Dendritic cell treated with granulocyte-macrophage colony-stimulating factor and Interleukin-4, amounts not matched to agents 40 ng/mL and 50 ng/mL, for 4 days (primary cell): ENCODE measurements around the gene PPFIBP2.

Source experiments
- H3K27ac Mint-ChIP-seq: one replicate; pipeline ENCODE4 v1.8.0; 2022; ENCODE audit warnings: mild to moderate bottlenecking, mixed read lengths
- H3K27me3 Mint-ChIP-seq: one replicate; pipeline ENCODE4 v1.8.0; 2022; ENCODE audit warnings: mild to moderate bottlenecking, mixed read lengths
- H3K36me3 Mint-ChIP-seq: one replicate; pipeline ENCODE4 v1.8.0; 2022; ENCODE audit warnings: low read depth, mixed read lengths
- H3K4me1 Mint-ChIP-seq: one replicate; pipeline ENCODE4 v1.8.0; 2022; ENCODE audit warnings: low read depth, mixed read lengths
- H3K4me3 Mint-ChIP-seq: one replicate; pipeline ENCODE4 v1.8.0; 2022; ENCODE audit warnings: mild to moderate bottlenecking, moderate library complexity, mixed read lengths
- H3K9me3 Mint-ChIP-seq: one replicate; pipeline ENCODE4 v1.8.0; 2022; ENCODE audit warnings: mixed read lengths
- intact Hi-C: fragments of 100-400 bp; cut with micrococcal nuclease; formaldehyde crosslinking; loops from one replicate; pipeline ENCODE4 v1.15.0; 2022

PPFIBP2 gene

GRCh38 chr11:7559398-7560283, 45.8 kb downstream of the PPFIBP2 start:
- intact Hi-C loops, result no loop called here
- Mint-ChIP-seq H3K4me3 (no peak overlapping the region), H3K36me3 (peaks cover 59% of the 10 kb centered on the region), H3K9me3 (no peaks in the 10 kb centered on the region), H3K4me1 (peaks cover 26% of the 10 kb centered on the region), H3K27me3 (no peaks in the 10 kb centered on the region), H3K27ac (no peak overlapping the region)

- intact Hi-C loops, result no loop called here
- Mint-ChIP-seq H3K36me3 (peaks cover 61% of the 10 kb centered on the region), H3K4me3 (no peak overlapping the region), H3K27ac (no peak overlapping the region), H3K27me3 (no peaks in the 10 kb centered on the region), H3K9me3 (no peaks in the 10 kb centered on the region), H3K4me1 (peaks cover 17% of the 10 kb centered on the region)
Observed at GRCh38 chr11:7561562-7561961, 47.8 kb downstream of the PPFIBP2 start.

- no peak overlapping the region for H3K27ac Mint-ChIP-seq
- no peaks in the 10 kb centered on the region for H3K27me3 Mint-ChIP-seq
- peaks cover 68% of the 10 kb centered on the region for H3K36me3 Mint-ChIP-seq
- H3K4me3 Mint-ChIP-seq, result no peak overlapping the region
- H3K4me1 Mint-ChIP-seq, result peaks cover 11% of the 10 kb centered on the region
- no peaks in the 10 kb centered on the region for H3K9me3 Mint-ChIP-seq
- intact Hi-C loops, result no loop called here
Observed at GRCh38 chr11:7563281-7563680, 49.5 kb downstream of the PPFIBP2 start.

- intact Hi-C loops, result no loop called here
- Mint-ChIP-seq H3K4me3 (no peak overlapping the region), H3K9me3 (no peaks in the 10 kb centered on the region), H3K4me1 (peaks cover 5% of the 10 kb centered on the region), H3K27me3 (no peaks in the 10 kb centered on the region), H3K36me3 (peaks cover 83% of the 10 kb centered on the region), H3K27ac (no peak overlapping the region)
Observed at GRCh38 chr11:7564803-7565202, 51.0 kb downstream of the PPFIBP2 start.

GRCh38 chr11:7567311-7567710, 53.5 kb downstream of the PPFIBP2 start:
- Mint-ChIP-seq H3K4me1 (peaks cover 13% of the 10 kb centered on the region), H3K36me3 (peaks cover 97% of the 10 kb centered on the region), H3K4me3 (no peak overlapping the region), H3K27ac (no peak overlapping the region), H3K27me3 (no peaks in the 10 kb centered on the region), H3K9me3 (no peaks in the 10 kb centered on the region)
- intact Hi-C loops, result no loop called here

GRCh38 chr11:7569044-7569443, 55.2 kb downstream of the PPFIBP2 start:
- H3K27ac Mint-ChIP-seq, result no peak overlapping the region
- H3K27me3 Mint-ChIP-seq, result peaks cover 6% of the 10 kb centered on the region
- peaks cover 13% of the 10 kb centered on the region for H3K4me1 Mint-ChIP-seq
- no peaks in the 10 kb centered on the region for H3K9me3 Mint-ChIP-seq
- H3K4me3 Mint-ChIP-seq, result no peak overlapping the region
- intact Hi-C loops, result no loop called here
- peaks cover 99% of the 10 kb centered on the region for H3K36me3 Mint-ChIP-seq

- H3K27ac Mint-ChIP-seq, result no peak overlapping the region
- peaks cover 7% of the 10 kb centered on the region for H3K27me3 Mint-ChIP-seq
- H3K4me1 Mint-ChIP-seq, result peaks cover 17% of the 10 kb centered on the region
- H3K9me3 Mint-ChIP-seq, result no peaks in the 10 kb centered on the region
- no peak overlapping the region for H3K4me3 Mint-ChIP-seq
- intact Hi-C loops, result no loop called here
- peaks cover 99% of the 10 kb centered on the region for H3K36me3 Mint-ChIP-seq
Observed at GRCh38 chr11:7570241-7570640, 56.4 kb downstream of the PPFIBP2 start.

GRCh38 chr11:7570938-7571521, 57.2 kb downstream of the PPFIBP2 start:
- Mint-ChIP-seq H3K9me3 (no peaks in the 10 kb centered on the region), H3K4me3 (no peak overlapping the region), H3K4me1 (peaks cover 25% of the 10 kb centered on the region), H3K36me3 (peaks cover 99% of the 10 kb centered on the region), H3K27ac (no peak overlapping the region), H3K27me3 (peaks cover 10% of the 10 kb centered on the region)
- intact Hi-C loops, result no loop called here

- Mint-ChIP-seq H3K36me3 (peaks cover 99% of the 10 kb centered on the region), H3K27me3 (peaks cover 10% of the 10 kb centered on the region), H3K4me3 (no peak overlapping the region), H3K27ac (no peak overlapping the region), H3K4me1 (peaks cover 31% of the 10 kb centered on the region), H3K9me3 (no peaks in the 10 kb centered on the region)
- intact Hi-C loops, result no loop called here
Observed at GRCh38 chr11:7571640-7572000, 57.8 kb downstream of the PPFIBP2 start.

- Mint-ChIP-seq H3K9me3 (no peaks in the 10 kb centered on the region), H3K27me3 (peaks cover 10% of the 10 kb centered on the region), H3K4me3 (no peak overlapping the region), H3K36me3 (peaks cover 99% of the 10 kb centered on the region), H3K4me1 (peaks cover 36% of the 10 kb centered on the region), H3K27ac (no peak overlapping the region)
- intact Hi-C loops, result no loop called here
Observed at GRCh38 chr11:7572001-7572712, 58.4 kb downstream of the PPFIBP2 start.

- Mint-ChIP-seq H3K27ac (no peak overlapping the region), H3K36me3 (peaks cover 94% of the 10 kb centered on the region), H3K27me3 (peaks cover 10% of the 10 kb centered on the region), H3K4me3 (no peak overlapping the region), H3K4me1 (peaks cover 46% of the 10 kb centered on the region), H3K9me3 (no peaks in the 10 kb centered on the region)
- intact Hi-C loops, result no loop called here
Observed at GRCh38 chr11:7573193-7573557, 59.4 kb downstream of the PPFIBP2 start.

GRCh38 chr11:7573558-7574296, 59.9 kb downstream of the PPFIBP2 start:
- no peak overlapping the region for H3K27ac Mint-ChIP-seq
- peaks cover 94% of the 10 kb centered on the region for H3K36me3 Mint-ChIP-seq
- H3K9me3 Mint-ChIP-seq, result no peaks in the 10 kb centered on the region
- no peak overlapping the region for H3K4me3 Mint-ChIP-seq
- peaks cover 10% of the 10 kb centered on the region for H3K27me3 Mint-ChIP-seq
- H3K4me1 Mint-ChIP-seq, result peaks cover 52% of the 10 kb centered on the region
- intact Hi-C loops, result no loop called here

GRCh38 chr11:7574491-7575130, 60.8 kb downstream of the PPFIBP2 start:
- Mint-ChIP-seq H3K27ac (no peak overlapping the region), H3K27me3 (peaks cover 10% of the 10 kb centered on the region), H3K9me3 (no peaks in the 10 kb centered on the region), H3K4me3 (no peak overlapping the region), H3K4me1 (peaks cover 61% of the 10 kb centered on the region), H3K36me3 (peaks cover 88% of the 10 kb centered on the region)
- intact Hi-C loops, result no loop called here
